ENCODE data around the gene OTUD5. TPM values are rescaled to one million over a fixed set of nuclear protein-coding genes. Genes with fewer than 3 reads are reported as not detected.

OTUD5 gene
- polyA plus RNA-seq, 2 of the 4 experiments (the other 2 are of a cell fraction), result 45.9 to 57.7 TPM

GRCh38 chrX:48983896-48984295 lies 26.5 kb upstream of the OTUD5 start:
- H3K9me3 ChIP-seq, result no peaks in the 10 kb centered on the region
- POLR2A ChIA-PET, result no interaction called here
- DNase-seq (ENCODE audit: low read depth in 1 of 2, low spot score in 1 of 2) (no peak), FAIRE-seq (no peak), ATAC-seq (no peak)
- CTCF ChIA-PET, result no interaction called here
- no peak overlapping the region for H3K4me3 ChIP-seq
- no peak overlapping the region for H3K4me2 ChIP-seq
- TF ChIP-seq KDM1A (IDR thresholded peaks at IDR 0.05; ENCODE audit: low read depth), result no peak
- TF ChIP-seq PBX3 (IDR thresholded peaks at IDR 0.05), result no peak
- TF ChIP-seq BHLHE40 (IDR thresholded peaks at IDR 0.05; ENCODE audit: low read depth, low read length), result no peak
- no peak for TF ChIP-seq ZFP36 (IDR thresholded peaks at IDR 0.05; ENCODE audit: borderline replicate concordance, partially characterized antibody)
- no peak for TF ChIP-seq HEYL (CRISPR knock-in tag; IDR thresholded peaks at IDR 0.05)
- no peak for TF ChIP-seq POLR2A (IDR thresholded peaks at IDR 0.05; ENCODE audit: low read length)
- TF ChIP-seq REST (IDR thresholded peaks at IDR 0.05), result no peak
- no peak for TF ChIP-seq USF2 (IDR thresholded peaks at IDR 0.05)
- H3K27ac ChIP-seq, result no peak overlapping the region
- WGBS (ENCODE audit: missing lambda C conversion rate), result 93% methylated on average over 3 of the region's 3 CpGs
- H3K4me1 ChIP-seq, result no peaks in the 10 kb centered on the region

GRCh38 chrX:48983081-48983480 lies 25.7 kb upstream of the OTUD5 start:
- H3K27ac ChIP-seq, result no peak overlapping the region
- no peak for DNase-seq (ENCODE audit: low read depth in 1 of 2, low spot score in 1 of 2)
- no peaks in the 10 kb centered on the region for H3K4me1 ChIP-seq
- H3K4me2 ChIP-seq, result no peak overlapping the region
- CTCF ChIA-PET, result interaction anchor here (2.7 kb wide), 1 partner anchor 10 kb away, joined by 13 read pairs; the partner anchor contains the start of gene KCND1
- no peak for TF ChIP-seq TP53 (CRISPR knock-in tag; IDR thresholded peaks at IDR 0.05)
- no peak for TF ChIP-seq ZFP36 (IDR thresholded peaks at IDR 0.05; ENCODE audit: borderline replicate concordance, partially characterized antibody)
- no peak for TF ChIP-seq BCL3 (IDR thresholded peaks at IDR 0.05)
- TF ChIP-seq SREBF2 (IDR thresholded peaks at IDR 0.05), result no peak
- TF ChIP-seq FOSL2 (IDR thresholded peaks at IDR 0.05), result no peak
- TF ChIP-seq FOSL2 (CRISPR knock-in tag; IDR thresholded peaks at IDR 0.05), result no peak
- no peak for TF ChIP-seq ZSCAN20 (CRISPR knock-in tag; IDR thresholded peaks at IDR 0.05)
- TF ChIP-seq KDM1A (IDR thresholded peaks at IDR 0.05; ENCODE audit: low read depth), result no peak
- no peak for TF ChIP-seq RCOR1 (IDR thresholded peaks at IDR 0.05; ENCODE audit: low read depth, low read length)
- no peak for TF ChIP-seq POLR2A (IDR thresholded peaks at IDR 0.05; ENCODE audit: low read length)
- no peak for TF ChIP-seq ESRRA (IDR thresholded peaks at IDR 0.05; ENCODE audit: borderline replicate concordance, low read length)
- no peak for TF ChIP-seq PHF8 (IDR thresholded peaks at IDR 0.05; ENCODE audit: borderline replicate concordance, low read depth)
- no peak for TF ChIP-seq NR3C1 (IDR thresholded peaks at IDR 0.05)
- ATAC-seq, result no peak
- WGBS (ENCODE audit: missing lambda C conversion rate), result 93% methylated on average over 16 of the region's 17 CpGs
- no peak for FAIRE-seq
- H3K4me3 ChIP-seq, result no peak overlapping the region
- POLR2A ChIA-PET, result no interaction called here
- H3K9me3 ChIP-seq, result no peaks in the 10 kb centered on the region

Data from A549 (cell line).